ENCODE results near the gene PDXDC1.
"Not testable (repeated sequence)": the region's sequence is repeated elsewhere in the genome, so short reads cannot be mapped to it uniquely, and the experiment has no call there.

DNA sequence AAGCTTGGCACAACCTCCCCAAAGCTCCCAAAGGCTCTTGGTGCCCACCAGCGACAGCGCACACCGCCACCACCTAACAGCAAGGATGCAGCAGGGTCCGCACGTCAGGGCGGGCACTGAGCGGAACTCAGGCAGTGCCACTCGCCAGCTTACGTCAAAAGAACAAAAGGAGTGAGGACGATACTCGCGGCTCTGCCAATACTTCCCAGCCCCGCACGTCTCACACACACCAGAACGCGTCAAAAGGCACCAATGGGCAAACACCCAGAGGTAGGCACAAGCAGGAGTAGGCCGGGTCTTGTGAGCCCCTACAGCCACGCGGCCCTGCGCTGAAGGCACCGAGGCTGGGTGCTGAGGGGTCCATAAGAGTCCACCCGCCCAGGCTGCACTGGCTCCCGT is 171.4 kb downstream of the PDXDC1 start:
- not testable (repeated sequence) for TF ChIP-seq CTCF (IDR thresholded peaks at IDR 0.05); EZH2 (IDR thresholded peaks at IDR 0.05; ENCODE audit: borderline replicate concordance, insufficient read depth, low read depth, low read length, poor library complexity, severe bottlenecking)

Measured in B cell (primary cell).